GM18873 (cell line): ENCODE results near the gene DDX50.
"Not testable (repeated sequence)": the region's sequence is repeated elsewhere in the genome, so short reads cannot be mapped to it uniquely, and the experiment has no call there.

Source experiments
- ATAC-seq: cut with Tn5 transposase; IDR thresholded peaks from one replicate; pipeline ENCODE4 v1.9.1; 2021; ENCODE audit warnings: mild to moderate bottlenecking, moderate library complexity, moderate number of reproducible peaks; ENCODE audit not compliant: unreplicated experiment, low FRiP score

Gene DDX50

GRCh38 chr10:68975936-68976473 lies 74.9 kb downstream of the DDX50 start:
- not testable (repeated sequence) for ATAC-seq

- not testable (repeated sequence) for ATAC-seq
Measured at GRCh38 chr10:68979738-68980137, 78.6 kb downstream of the DDX50 start.

DNA sequence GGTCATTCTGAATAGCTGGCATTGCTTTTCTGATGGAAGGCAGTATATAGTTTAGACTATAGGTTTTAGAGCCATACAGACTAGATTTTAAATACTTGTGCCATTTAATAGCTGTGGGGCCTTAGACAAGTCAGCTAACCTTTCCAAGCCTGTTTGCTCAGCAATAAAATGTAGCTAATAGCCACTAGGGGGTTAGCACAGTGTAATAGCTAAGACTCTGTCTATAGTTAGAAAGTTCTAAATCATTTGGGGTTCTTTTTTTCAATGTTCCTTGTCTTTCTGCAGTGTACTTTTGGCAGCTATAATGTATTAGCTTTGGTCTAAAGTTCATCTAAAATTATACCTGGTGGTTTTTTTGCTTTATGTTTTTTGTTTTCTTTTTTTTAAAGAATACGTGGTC lies 80.0 kb downstream of the DDX50 start:
- no peak for ATAC-seq

DNA sequence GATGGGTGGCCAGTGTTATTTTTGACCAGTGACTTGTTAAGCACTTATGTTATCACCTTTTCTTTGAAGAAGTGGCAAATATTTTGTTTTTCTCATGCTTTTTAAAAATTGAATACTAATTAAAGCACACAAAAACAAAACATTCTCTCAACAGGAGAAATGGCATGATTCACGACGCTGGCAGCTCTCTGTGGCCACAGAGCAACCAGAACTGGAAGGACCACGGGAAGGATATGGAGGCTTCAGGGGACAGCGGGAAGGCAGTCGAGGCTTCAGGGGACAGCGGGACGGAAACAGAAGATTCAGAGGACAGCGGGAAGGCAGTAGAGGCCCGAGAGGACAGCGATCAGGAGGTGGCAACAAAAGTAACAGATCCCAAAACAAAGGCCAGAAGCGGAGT lies 81.3 kb downstream of the DDX50 start:
- no peak for ATAC-seq

DNA sequence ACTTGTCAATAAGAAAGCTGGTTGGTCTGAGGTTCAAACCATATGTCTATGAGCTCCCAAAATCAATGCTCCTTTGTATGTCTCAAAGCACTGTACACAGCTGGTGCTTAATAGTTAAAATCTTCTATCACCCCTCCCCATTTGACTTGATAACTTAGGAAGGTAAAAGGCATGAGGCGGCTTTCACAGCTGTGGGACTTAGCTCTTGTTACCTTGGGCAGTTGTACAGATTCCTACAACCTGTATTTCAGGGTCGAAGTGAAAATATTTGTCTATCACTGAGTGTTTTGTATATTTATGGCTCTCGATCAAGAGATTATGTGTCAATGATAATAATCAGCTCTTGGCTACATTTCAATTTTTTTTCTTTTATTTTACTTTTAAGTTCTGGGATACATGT lies 86.5 kb downstream of the DDX50 start:
- no peak for ATAC-seq

DNA sequence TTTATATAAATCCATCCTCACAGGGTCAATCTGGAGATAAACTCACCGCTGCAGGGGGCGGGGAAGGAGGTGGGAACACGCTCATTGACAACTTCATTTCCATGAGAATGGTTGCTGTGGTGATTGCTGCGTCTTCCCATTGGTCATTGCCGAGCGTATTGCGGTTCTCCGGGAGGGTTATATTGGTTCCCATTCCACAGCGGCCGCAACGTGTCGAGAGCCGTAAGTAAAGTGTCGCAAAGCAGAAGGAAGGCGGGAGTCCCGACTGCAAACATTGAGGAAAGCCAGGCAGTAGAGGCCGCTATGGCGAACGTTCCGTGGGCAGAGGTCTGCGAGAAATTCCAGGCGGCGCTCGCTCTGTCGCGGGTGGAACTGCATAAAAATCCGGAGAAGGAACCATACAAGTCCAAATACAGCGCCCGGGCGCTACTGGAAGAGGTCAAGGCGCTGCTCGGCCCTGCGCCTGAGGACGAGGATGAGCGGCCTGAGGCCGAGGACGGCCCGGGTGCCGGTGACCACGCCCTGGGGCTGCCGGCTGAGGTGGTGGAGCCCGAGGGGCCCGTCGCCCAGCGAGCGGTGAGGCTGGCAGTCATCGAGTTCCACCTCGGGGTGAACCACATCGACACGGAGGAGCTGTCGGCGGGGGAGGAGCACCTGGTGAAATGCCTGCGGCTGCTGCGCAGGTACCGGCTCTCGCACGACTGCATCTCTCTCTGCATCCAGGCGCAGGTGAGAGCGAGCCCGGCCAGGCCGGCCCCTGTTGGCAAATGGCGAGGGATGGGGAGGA lies 87.6 kb downstream of the DDX50 start, which contains the start of gene KIFBP:
TSS of gene KIFBP (plus strand) at position 274 of the 787 bp plus-strand sequence. CDS start at position 304, 30 bp downstream.
- peak; percentile 62 for ATAC-seq

DNA sequence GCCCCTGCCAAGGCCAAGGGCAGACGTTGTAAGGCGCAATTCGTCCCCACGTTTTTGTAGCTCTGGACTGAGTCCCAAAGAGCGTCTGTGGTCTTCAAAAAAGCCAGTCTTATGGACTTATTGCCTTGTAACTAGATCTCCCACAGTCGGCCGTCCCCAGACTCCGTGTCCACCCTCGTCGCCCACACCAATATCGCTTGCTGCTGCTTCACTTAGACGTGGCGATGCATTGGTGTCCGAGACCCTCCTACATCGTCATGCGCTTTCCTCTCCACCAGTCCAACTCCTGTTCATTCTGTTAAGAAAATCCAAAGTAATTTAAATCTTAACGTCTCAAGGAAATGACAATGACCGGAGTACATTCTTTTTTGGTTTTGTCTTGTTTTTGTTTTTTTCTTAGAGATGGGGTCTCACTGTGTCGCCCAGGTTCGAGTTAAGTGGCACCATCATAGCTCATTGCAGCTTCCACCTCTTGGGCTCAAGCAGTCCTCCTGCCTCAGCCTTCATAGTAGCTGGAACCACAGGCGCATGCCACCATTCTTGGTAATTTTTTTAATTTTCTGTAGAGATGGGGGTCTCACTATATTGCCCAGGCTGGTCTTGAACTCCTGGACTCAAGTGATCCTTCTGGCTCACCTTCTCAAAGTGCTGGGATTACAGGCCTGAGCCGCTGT lies 88.3 kb downstream of the DDX50 start:
- no peak for ATAC-seq

- no peak for ATAC-seq
Measured at GRCh38 chr10:68992636-68993440, 91.7 kb downstream of the DDX50 start.
